Measurements from ENCODE around the gene PTGIS.

DNA sequence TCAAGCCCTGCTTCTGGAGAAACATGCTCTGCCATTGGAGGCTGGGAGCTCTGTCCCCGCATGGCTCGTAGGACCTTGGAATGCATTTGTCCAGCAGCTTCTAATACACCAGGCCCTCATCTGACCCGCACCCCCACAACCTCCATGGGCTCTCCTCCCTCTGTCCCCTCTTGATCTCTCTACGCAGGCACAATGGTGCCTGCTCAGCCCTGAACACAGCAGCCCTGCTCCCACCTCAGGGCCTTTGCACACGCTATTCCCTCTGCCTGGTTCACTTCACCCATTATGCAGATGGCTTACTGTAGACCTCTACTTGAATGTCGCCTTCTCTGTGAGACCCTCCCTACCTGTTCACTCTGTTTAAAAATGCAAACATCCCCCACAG is 27.0 kb upstream of the PTGIS start:
- TF ChIP-seq, protein P1, sequence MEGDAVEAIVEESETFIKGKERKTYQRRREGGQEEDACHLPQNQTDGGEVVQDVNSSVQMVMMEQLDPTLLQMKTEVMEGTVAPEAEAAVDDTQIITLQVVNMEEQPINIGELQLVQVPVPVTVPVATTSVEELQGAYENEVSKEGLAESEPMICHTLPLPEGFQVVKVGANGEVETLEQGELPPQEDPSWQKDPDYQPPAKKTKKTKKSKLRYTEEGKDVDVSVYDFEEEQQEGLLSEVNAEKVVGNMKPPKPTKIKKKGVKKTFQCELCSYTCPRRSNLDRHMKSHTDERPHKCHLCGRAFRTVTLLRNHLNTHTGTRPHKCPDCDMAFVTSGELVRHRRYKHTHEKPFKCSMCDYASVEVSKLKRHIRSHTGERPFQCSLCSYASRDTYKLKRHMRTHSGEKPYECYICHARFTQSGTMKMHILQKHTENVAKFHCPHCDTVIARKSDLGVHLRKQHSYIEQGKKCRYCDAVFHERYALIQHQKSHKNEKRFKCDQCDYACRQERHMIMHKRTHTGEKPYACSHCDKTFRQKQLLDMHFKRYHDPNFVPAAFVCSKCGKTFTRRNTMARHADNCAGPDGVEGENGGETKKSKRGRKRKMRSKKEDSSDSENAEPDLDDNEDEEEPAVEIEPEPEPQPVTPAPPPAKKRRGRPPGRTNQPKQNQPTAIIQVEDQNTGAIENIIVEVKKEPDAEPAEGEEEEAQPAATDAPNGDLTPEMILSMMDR (IDR thresholded peaks at IDR 0.05), result no peak
- TF ChIP-seq POLR2AphosphoS5 (IDR thresholded peaks at IDR 0.05), result no peak

Data from prostate gland (tissue), 2 donors.